B cell (primary cell): Measurements from ENCODE around the gene SZT2.

Source experiments
- CTCF ChIP-seq: fragments of 200-600 bp; IDR thresholded peaks from one replicate; pipeline ENCODE4 v1.8.0; 2022; ENCODE audit warnings: antibody characterized with exemption, mild to moderate bottlenecking
- EZH2 ChIP-seq: IDR thresholded peaks from 2 replicates; pipeline ENCODE4 v1.6.1; 2012; ENCODE audit warnings: borderline replicate concordance, low read depth, mild to moderate bottlenecking, moderate library complexity, low read length; ENCODE audit not compliant: insufficient read depth, poor library complexity, severe bottlenecking

GRCh38 chr1:43421396-43421795 is 31.7 kb downstream of the SZT2 start:
- no peak for TF ChIP-seq CTCF
- no peak for TF ChIP-seq EZH2
